HepG2 (cell line): ENCODE data around the gene PIH1D2. TPM values are rescaled to one million over a fixed set of nuclear protein-coding genes. Genes with fewer than 3 reads are reported as not detected.

Experiments used
- ATF4 ChIP-seq, 2 experiments: fragments of 450-650 bp in 1 of 2; sonication (generic) in 1 of 2; formaldehyde crosslinking; IDR thresholded peaks; 2 replicates each; pipeline versions ENCODE4 v1.5.0 to v1.8.0; 2020 to 2022; ENCODE audit warnings: mild to moderate bottlenecking in 1 of 2, missing genetic modification reagents in 1 of 2
- CERS6 ChIP-seq: sonication (generic); formaldehyde crosslinking; IDR thresholded peaks from 2 replicates; pipeline ENCODE4 v1.5.0; 2020; ENCODE audit warnings: missing genetic modification reagents
- GABPA ChIP-seq, 2 experiments: IDR thresholded peaks; 2 replicates each; pipeline ENCODE4 v1.6.1; 2011 to 2016; ENCODE audit warnings: low read depth in 2 of 2, low read length in 1 of 2, missing biosample characterization in 1 of 2, missing genetic modification characterization in 1 of 2
- GPN1 ChIP-seq: sonication (generic); formaldehyde crosslinking; IDR thresholded peaks from 2 replicates; pipeline ENCODE4 v1.5.1; 2020; ENCODE audit warnings: missing genetic modification reagents, borderline replicate concordance
- HIVEP1 ChIP-seq: sonication (generic); formaldehyde crosslinking; IDR thresholded peaks from 2 replicates; pipeline ENCODE4 v1.4.0; 2020; ENCODE audit warnings: mild to moderate bottlenecking, missing genetic modification reagents
- HNF4G ChIP-seq, 2 experiments: sonication (generic) in 1 of 2; formaldehyde crosslinking in 1 of 2; IDR thresholded peaks; 2 replicates each; pipeline versions ENCODE4 v1.4.0 to v1.6.1; 2011 to 2020; ENCODE audit warnings: borderline replicate concordance in 2 of 2, low read depth in 2 of 2, mild to moderate bottlenecking in 2 of 2, low read length in 1 of 2, missing genetic modification reagents in 1 of 2, moderate library complexity in 1 of 2
- HOXD1 ChIP-seq: sonication (generic); formaldehyde crosslinking; IDR thresholded peaks from 2 replicates; pipeline ENCODE4 v1.5.0; 2020; ENCODE audit warnings: missing genetic modification reagents
- JUNB ChIP-seq: sonication (generic); formaldehyde crosslinking; IDR thresholded peaks from 2 replicates; pipeline ENCODE4 v1.8.0; 2022; ENCODE audit warnings: missing genetic modification reagents, mild to moderate bottlenecking, borderline replicate concordance
- LBX2 ChIP-seq: sonication (generic); formaldehyde crosslinking; IDR thresholded peaks from 2 replicates; pipeline ENCODE4 v1.5.0; 2020; ENCODE audit warnings: missing genetic modification reagents, mild to moderate bottlenecking, borderline replicate concordance
- MTERF4 ChIP-seq: sonication (generic); formaldehyde crosslinking; IDR thresholded peaks from 2 replicates; pipeline ENCODE4 v1.8.0; 2023; ENCODE audit warnings: mild to moderate bottlenecking, missing genetic modification reagents
- MYC ChIP-seq: sonication (generic); formaldehyde crosslinking; IDR thresholded peaks from 2 replicates; pipeline ENCODE4 v1.9.0; 2021; ENCODE audit warnings: missing genetic modification reagents, borderline replicate concordance
- NCOA5 ChIP-seq: sonication (generic); formaldehyde crosslinking; IDR thresholded peaks from 2 replicates; pipeline ENCODE4 v1.4.0; 2020; ENCODE audit warnings: missing genetic modification reagents
- NFYB ChIP-seq: sonication (generic); formaldehyde crosslinking; IDR thresholded peaks from 2 replicates; pipeline ENCODE4 v1.4.0; 2020; ENCODE audit warnings: missing genetic modification reagents
- RFXAP ChIP-seq: sonication (generic); formaldehyde crosslinking; IDR thresholded peaks from 2 replicates; pipeline ENCODE4 v1.4.0; 2020; ENCODE audit warnings: missing genetic modification reagents, borderline replicate concordance
- SAP130 ChIP-seq: IDR thresholded peaks from 2 replicates; pipeline ENCODE4 v1.6.1; 2016; ENCODE audit warnings: low read depth
- SIX4 ChIP-seq: sonication (generic); formaldehyde crosslinking; IDR thresholded peaks from 2 replicates; pipeline ENCODE4 v1.4.0; 2020; ENCODE audit warnings: missing genetic modification reagents
- TEAD3 ChIP-seq: optimal IDR thresholded peaks from 2 replicates; pipeline ENCODE3; 2016; ENCODE audit warnings: borderline replicate concordance
- TMF1 ChIP-seq: sonication (generic); formaldehyde crosslinking; IDR thresholded peaks from 2 replicates; pipeline ENCODE4 v1.8.1; 2022; ENCODE audit warnings: low read depth, missing genetic modification reagents
- ZC3H13 ChIP-seq: sonication (generic); formaldehyde crosslinking; IDR thresholded peaks from 2 replicates; pipeline ENCODE4 v1.8.1; 2023; ENCODE audit warnings: mild to moderate bottlenecking, missing genetic modification reagents, moderate library complexity
- ZNF136 ChIP-seq: sonication (generic); formaldehyde crosslinking; IDR thresholded peaks from 2 replicates; pipeline ENCODE4 v1.8.1; 2022; ENCODE audit warnings: low read depth, mild to moderate bottlenecking, moderate library complexity, missing genetic modification reagents
- ZNF264 ChIP-seq: sonication (generic); formaldehyde crosslinking; IDR thresholded peaks from 2 replicates; pipeline ENCODE4 v1.4.0; 2020; ENCODE audit warnings: missing genetic modification reagents
- ZNF589 ChIP-seq: sonication (generic); formaldehyde crosslinking; conservative IDR thresholded peaks from 2 replicates; pipeline ENCODE4 v1.8.0; 2022; ENCODE audit warnings: mild to moderate bottlenecking, moderate library complexity, missing genetic modification reagents
- ZNF614 ChIP-seq: IDR thresholded peaks from 2 replicates; pipeline ENCODE4 v1.6.1; 2018; ENCODE audit warnings: missing biosample characterization, missing genetic modification reagents, inconsistent platforms, borderline replicate concordance
- ZNF691 ChIP-seq: sonication (generic); formaldehyde crosslinking; IDR thresholded peaks from 2 replicates; pipeline ENCODE4 v1.4.0; 2020; ENCODE audit warnings: missing genetic modification reagents, low read depth, mild to moderate bottlenecking, borderline replicate concordance
- ZNF772 ChIP-seq: sonication (generic); formaldehyde crosslinking; IDR thresholded peaks from 2 replicates; pipeline ENCODE4 v1.5.0; 2020; ENCODE audit warnings: mild to moderate bottlenecking, missing genetic modification reagents
- polyA plus RNA-seq, 8 experiments: library from polyadenylated mRNA; depleted of rRNA in 3 of 8; stranded (reverse) in 7 of 8; unstranded in 1 of 8; fragments of >200 nt; fragmentation: Illumina TruSeq in 4 of 8; extraction: Trizol in 4 of 8; gene quantifications; 2 replicates each; pipeline versions ENCODE4 v1.2.1 to v1.2.3, GENCODE V29; 2011 to 2016; ENCODE audit warnings: low read depth in 4 of 8, missing spikeins in 1 of 8, mixed read lengths in 1 of 8; ENCODE audit not compliant: insufficient read depth in 1 of 8
- total RNA-seq, 5 experiments: library from RNA; depleted of rRNA; stranded (reverse); fragments of >200 nt; fragmentation: Illumina TruSeq; extraction: Trizol; gene quantifications; 2 replicates each; pipeline ENCODE4 v1.2.3, GENCODE V29; 2016; ENCODE audit warnings: low read depth in 1 of 5

PIH1D2 gene
- total and polyA plus RNA-seq, 2 of the 13 experiments (the other 11 are each of a cell fraction or from before 2014, with no cell fraction given), result 0.49 to 2.7 TPM

GRCh38 chr11:112086422-112087191 lies 12.8 kb upstream of the PIH1D2 start, which contains the start of the genes SDHD and TIMM8B (continued):
- peak; percentile 66; the same call in 1 of the 2 replicates for TF ChIP-seq ZNF136 (CRISPR knock-in tag)
- peak in 1 of 2 experiments; percentile 73; a peak in 2 of 4 replicates for TF ChIP-seq ATF4 (CRISPR knock-in tag; IDR thresholded peaks at IDR 0.05)
- TF ChIP-seq ZC3H13, result peak; percentile 94; the same call in 1 of the 2 replicates
- no peak for TF ChIP-seq ZNF264
- TF ChIP-seq MYC (CRISPR knock-in tag), result peak; percentile 76; the same call in 1 of the 2 replicates
- TF ChIP-seq ZNF691 (CRISPR knock-in tag), result no peak
- TF ChIP-seq GPN1 (CRISPR knock-in tag), result 0 out of 2 replicates have a peak, but pooled peaks have one; percentile 5
- peak; percentile 40; the same call in 1 of the 2 replicates for TF ChIP-seq HIVEP1 (CRISPR knock-in tag)
- no peak; the same call in 1 of the 2 replicates for TF ChIP-seq JUNB (CRISPR knock-in tag)
- no peak; the same call in 1 of the 2 replicates for TF ChIP-seq MTERF4
- peak; percentile 36 for TF ChIP-seq NFYB (CRISPR knock-in tag)
- TF ChIP-seq RFXAP, result no peak
- TF ChIP-seq HNF4G (IDR thresholded peaks at IDR 0.05; ENCODE audit: borderline replicate concordance, low read depth, low read length), result no peak
- TF ChIP-seq HNF4G (CRISPR knock-in tag; IDR thresholded peaks at IDR 0.05; ENCODE audit: borderline replicate concordance, low read depth), result peak; percentile 41; the same call in 1 of the 2 replicates
- no peak for TF ChIP-seq NCOA5 (CRISPR knock-in tag)
- TF ChIP-seq SAP130 (CRISPR knock-in tag), result peak; percentile 97
- TF ChIP-seq TEAD3 (CRISPR knock-in tag), result peak; percentile 67
- peak; percentile 86 for TF ChIP-seq ZNF589 (CRISPR knock-in tag)
- 0 out of 2 replicates have a peak, but pooled peaks have one; percentile 59 for TF ChIP-seq ZNF772 (CRISPR knock-in tag)
- TF ChIP-seq SIX4 (CRISPR knock-in tag), result no peak
- no peak for TF ChIP-seq CERS6 (CRISPR knock-in tag)
- TF ChIP-seq HOXD1 (CRISPR knock-in tag), result peak; percentile 58
- TF ChIP-seq ZNF614, result 0 out of 2 replicates have a peak, but pooled peaks have one; percentile 33
- TF ChIP-seq TMF1, result 0 out of 2 replicates have a peak, but pooled peaks have one; percentile 73
- TF ChIP-seq GABPA (IDR thresholded peaks at IDR 0.05; ENCODE audit: low read depth, low read length), result peak; percentile 96
- TF ChIP-seq GABPA (CRISPR knock-in tag; IDR thresholded peaks at IDR 0.05; ENCODE audit: low read depth), result peak; percentile 100
- TF ChIP-seq LBX2, result no peak
